ENCODE data around the gene DNAH6. TPM values are rescaled to one million over a fixed set of nuclear protein-coding genes. Genes with fewer than 3 reads are reported as not detected.

The DNAH6 gene
- total RNA-seq, 4 donors from 2014 or later = 3.2 to 9.3 (median 6.3) TPM

DNA sequence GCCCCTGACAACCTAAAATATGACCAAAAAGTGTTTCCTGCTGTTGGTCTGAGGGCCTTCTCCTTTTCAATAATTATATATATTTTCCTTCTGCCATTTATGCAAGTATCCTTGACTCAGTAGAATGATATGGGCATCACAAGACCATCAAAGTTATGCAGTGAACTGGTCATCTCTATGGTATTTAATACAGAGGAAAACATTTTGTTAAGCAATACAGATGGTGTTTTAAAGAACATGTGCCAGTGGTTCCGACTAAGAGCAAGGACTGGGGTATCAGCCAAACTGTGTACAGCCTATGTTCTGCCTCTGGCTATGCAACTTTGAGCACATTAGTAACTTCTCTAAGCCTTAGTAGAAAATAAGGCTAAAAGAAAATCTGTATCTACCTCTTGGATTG lies 185.6 kb downstream of the DNAH6 start:
- no peaks in the 10 kb centered on the region for H3K4me1 ChIP-seq
- no peaks in the 10 kb centered on the region for H3K27me3 ChIP-seq
- H3K27ac ChIP-seq = no peak overlapping the region
- H3K36me3 ChIP-seq = no peaks in the 10 kb centered on the region
- DNase-seq = no peak
- WGBS, 2 donors = 77 to 94% methylated on average over 1 of the region's 1 CpG
- no peak overlapping the region for H3K4me3 ChIP-seq (replicated peaks in 1 of 3)
- intact Hi-C loops (cut with DNase I) = no loop called here
- no peak for TF ChIP-seq POLR2A (IDR thresholded peaks at IDR 0.05)
- TF ChIP-seq CTCF (IDR thresholded peaks at IDR 0.05) = no peak
- H3K9me3 ChIP-seq = no peaks in the 10 kb centered on the region

- no peak overlapping the region for H3K4me3 ChIP-seq (replicated peaks in 1 of 3)
- no peaks in the 10 kb centered on the region for H3K9me3 ChIP-seq
- H3K27ac ChIP-seq = no peak overlapping the region
- no peaks in the 10 kb centered on the region for H3K36me3 ChIP-seq
- no peaks in the 10 kb centered on the region for H3K27me3 ChIP-seq
- no peak for TF ChIP-seq CTCF (IDR thresholded peaks at IDR 0.05)
- TF ChIP-seq POLR2A (IDR thresholded peaks at IDR 0.05) = no peak
- 93 to 97% methylated on average over 3 of the region's 3 CpGs for WGBS, 2 donors
- intact Hi-C loops (cut with DNase I) = no loop called here
- DNase-seq = no peak
- no peaks in the 10 kb centered on the region for H3K4me1 ChIP-seq
These were observed 186.6 kb downstream of the DNAH6 start for GRCh38 chr2:84702941-84703340.

GRCh38 chr2:84703831-84704230 lies 187.5 kb downstream of the DNAH6 start:
- Histone ChIP-seq H3K27ac (no peak overlapping the region), H3K4me3 (replicated peaks in 1 of 3) (no peak overlapping the region), H3K36me3 (no peaks in the 10 kb centered on the region), H3K9me3 (no peaks in the 10 kb centered on the region), H3K4me1 (no peaks in the 10 kb centered on the region), H3K27me3 (no peaks in the 10 kb centered on the region)
- no peak for DNase-seq
- WGBS, 2 donors = 89 to 93% methylated on average over 2 of the region's 2 CpGs
- TF ChIP-seq POLR2A (IDR thresholded peaks at IDR 0.05) (no peak), CTCF (IDR thresholded peaks at IDR 0.05) (no peak)
- intact Hi-C loops (cut with DNase I) = no loop called here

DNA sequence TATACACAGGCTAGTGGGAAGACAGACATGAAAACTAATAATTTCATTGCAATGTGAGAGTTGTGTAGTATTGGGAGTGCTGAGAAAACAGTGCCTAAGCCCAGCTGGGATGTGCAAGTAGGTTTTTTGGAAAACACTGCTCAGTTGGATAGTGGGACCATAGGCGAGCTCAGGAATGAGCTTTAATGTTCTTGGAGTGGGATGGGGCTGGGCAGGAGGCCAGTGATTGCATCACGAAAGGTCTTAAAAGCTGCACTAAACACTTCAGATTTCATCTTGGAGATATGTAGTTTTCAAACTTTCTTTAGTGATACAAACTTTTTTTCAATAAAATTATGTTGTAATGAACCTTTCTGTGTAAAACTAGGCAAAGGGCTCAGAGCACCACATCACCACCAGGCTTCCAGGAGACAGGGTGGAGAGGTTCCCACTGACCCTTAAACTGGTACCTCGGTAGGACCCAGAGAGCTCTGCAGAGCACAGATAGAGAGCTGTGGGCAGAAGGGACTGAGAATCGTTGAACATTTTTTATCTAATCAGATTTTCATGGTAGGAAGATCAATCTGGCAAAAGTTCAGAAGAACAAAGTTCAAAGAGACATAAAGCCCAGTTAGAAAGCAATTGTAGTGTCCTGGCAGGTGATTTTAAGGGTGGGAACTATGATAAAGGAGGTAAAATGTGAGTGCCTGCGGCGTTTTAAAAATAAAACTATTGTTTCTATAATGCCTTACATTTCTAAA lies 188.4 kb downstream of the DNAH6 start:
- Histone ChIP-seq H3K36me3 (no peaks in the 10 kb centered on the region), H3K9me3 (no peaks in the 10 kb centered on the region), H3K27me3 (no peaks in the 10 kb centered on the region), H3K4me1 (no peaks in the 10 kb centered on the region), H3K27ac (no peak overlapping the region), H3K4me3 (replicated peaks in 1 of 3) (no peak overlapping the region)
- intact Hi-C loops (cut with DNase I) = no loop called here
- WGBS, 2 donors = 88 to 91% methylated on average over 6 of the region's 6 CpGs
- TF ChIP-seq CTCF (IDR thresholded peaks at IDR 0.05) (no peak), POLR2A (IDR thresholded peaks at IDR 0.05) (no peak)
- DNase-seq = no peak

- Histone ChIP-seq H3K9me3 (no peaks in the 10 kb centered on the region), H3K36me3 (no peaks in the 10 kb centered on the region), H3K4me3 (replicated peaks in 1 of 3) (no peak overlapping the region), H3K27ac (no peak overlapping the region), H3K27me3 (no peaks in the 10 kb centered on the region), H3K4me1 (no peaks in the 10 kb centered on the region)
- WGBS, 2 donors = 80 to 91% methylated on average over 2 of the region's 2 CpGs
- DNase-seq = no peak
- intact Hi-C loops (cut with DNase I) = no loop called here
- TF ChIP-seq POLR2A (IDR thresholded peaks at IDR 0.05) (no peak), CTCF (IDR thresholded peaks at IDR 0.05) (no peak)
These were observed 189.6 kb downstream of the DNAH6 start for GRCh38 chr2:84705858-84706257.
